Kidney (tissue), 14 donors: ENCODE measurements around the gene WFS1. TPM values are rescaled to one million over a fixed set of nuclear protein-coding genes. Genes with fewer than 3 reads are reported as not detected.

Source experiments
- DNase-seq, 5 donors: peaks; one replicate each; pipeline ENCODE4 v3.0.0-alpha.2; 2013 to 2020
- FAIRE-seq: peaks from 2 replicates; lab custom pipeline; 2012; peaks lifted over from hg19 to GRCh38; lab: Jason Lieb, UNC
- H3K27ac ChIP-seq, 2 donors: one replicate each; pipeline ENCODE4 v1.7.0; 2013; ENCODE audit warnings: low read depth in 2 of 2, low read length in 2 of 2, inconsistent platforms in 1 of 2
- H3K27me3 ChIP-seq: one replicate; pipeline ENCODE4 v1.7.1; 2013; ENCODE audit warnings: low read length, inconsistent platforms; ENCODE audit not compliant: control insufficient read depth, insufficient read depth
- H3K36me3 ChIP-seq, 3 donors: one replicate each; pipeline versions ENCODE4 v1.7.0 to v1.7.1; 2013; ENCODE audit warnings: low read length in 3 of 3, control low read depth in 1 of 3, inconsistent platforms in 1 of 3; ENCODE audit not compliant: insufficient read depth in 3 of 3, control insufficient read depth in 2 of 3
- H3K4me1 ChIP-seq, 3 donors: one replicate each; pipeline versions ENCODE4 v1.7.0 to v1.7.1; 2013; ENCODE audit warnings: low read length in 3 of 3, inconsistent platforms in 1 of 3, low read depth in 1 of 3; ENCODE audit not compliant: control insufficient read depth in 2 of 3, insufficient read depth in 2 of 3
- H3K4me3 ChIP-seq, 3 donors: one replicate each; pipeline versions ENCODE4 v1.7.0 to v1.8.1; 2013; ENCODE audit warnings: low read length in 3 of 3, control low read depth in 1 of 3, inconsistent platforms in 1 of 3
- H3K9ac ChIP-seq, 3 donors: one replicate each; pipeline versions ENCODE4 v1.7.0 to v1.7.1; 2013; ENCODE audit warnings: low read length in 3 of 3, control low read depth in 1 of 3, inconsistent platforms in 1 of 3
- H3K9me3 ChIP-seq, 3 donors: one replicate each; pipeline versions ENCODE4 v1.7.0 to v1.7.1; 2013; ENCODE audit warnings: low read length in 3 of 3, control low read depth in 1 of 3, inconsistent platforms in 1 of 3; ENCODE audit not compliant: control insufficient read depth in 2 of 3, insufficient read depth in 1 of 3
- CTCF ChIP-seq: IDR thresholded peaks from 3 replicates; pipeline ENCODE4 v1.5.1; 2012; ENCODE audit warnings: mild to moderate bottlenecking, moderate library complexity, borderline replicate concordance; ENCODE audit not compliant: insufficient read depth; ENCODE audit errors: extremely low read depth
- intact Hi-C: fragments of 100-400 bp; cut with DNase I; formaldehyde crosslinking; loops from one replicate; pipeline ENCODE4 v1.11.1; 2022
- polyA plus RNA-seq: library from polyadenylated mRNA; stranded (reverse); fragments of 350-450 nt; fragmentation: Illumina TruSeq; extraction: RNeasy Lipid Tissue Mini Kit (QIAGEN cat#74804); gene quantifications from one replicate; pipeline ENCODE4 v1.2.3, GENCODE V29; 2014; ENCODE audit warnings: low read depth, low replicate concordance; ENCODE audit not compliant: insufficient read depth
- total RNA-seq: library from RNA; stranded (reverse); fragmentation: NEBNext Ultra II Directional; extraction: Animal tissue kit (Norgen Biotek cat#: 25700); gene quantifications from one replicate; pipeline ENCODE4 v1.2.1, GENCODE V29; 2021
- donor health status: control.
- donor health status: control.
- donor health status: control.
- donor health status: control.
- donor health status: control.
- donor health status: DM: yes; HTN: yes; CAD: no.
- donor health status: Normal renal cell carcinoma (clear cell type).

Gene WFS1
- total and polyA plus RNA-seq, 2 donors from 2014 or later: 20.8 to 31.4 TPM

GRCh38 chr4:6252051-6252450, 17.6 kb upstream of the WFS1 start:
- peak in 1 of 5 donors; percentile 60 for DNase-seq
- Histone ChIP-seq H3K4me1 (no peaks in the 10 kb centered on the region), H3K9ac (no peak overlapping the region), H3K36me3 (no peaks in the 10 kb centered on the region), H3K9me3 (no peaks in the 10 kb centered on the region), H3K27me3 (peaks cover 2% of the 10 kb centered on the region), H3K4me3 (no peak overlapping the region), H3K27ac (no peak overlapping the region)
- no peak for FAIRE-seq
- intact Hi-C loops: loop anchor here (5.0 kb wide), 1 partner anchor 75 kb away; no protein-coding TSS in a partner anchor
- TF ChIP-seq CTCF: no peak

DNA sequence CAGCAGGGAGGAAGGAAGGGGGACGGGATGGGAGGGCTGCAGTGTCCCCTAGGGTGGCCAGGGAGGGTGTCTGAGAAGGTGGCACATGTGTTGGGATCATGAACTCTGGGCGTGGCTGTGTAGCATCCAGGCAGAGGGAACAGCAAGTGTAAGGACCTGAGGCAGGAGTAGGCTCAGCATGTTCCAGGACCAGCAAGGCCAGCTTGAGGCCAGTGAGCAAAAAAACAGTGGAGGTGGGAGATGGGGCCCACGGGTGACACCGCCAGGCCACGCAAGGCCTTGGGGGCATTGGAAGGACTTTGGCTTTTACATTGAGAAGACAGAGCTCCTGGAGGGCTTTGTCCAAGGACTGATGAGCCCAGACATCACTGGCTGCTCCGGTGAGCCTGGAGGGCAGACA, 16.5 kb upstream of the WFS1 start:
- Histone ChIP-seq H3K9ac (no peak overlapping the region), H3K27me3 (peaks cover 2% of the 10 kb centered on the region), H3K4me3 (no peak overlapping the region), H3K9me3 (no peaks in the 10 kb centered on the region), H3K36me3 (no peaks in the 10 kb centered on the region), H3K4me1 (no peaks in the 10 kb centered on the region), H3K27ac (no peak overlapping the region)
- no peak for DNase-seq
- intact Hi-C loops: loop anchor here (5.0 kb wide), 1 partner anchor 74 kb away; no protein-coding TSS in a partner anchor
- TF ChIP-seq CTCF: no peak
- no peak for FAIRE-seq

DNA sequence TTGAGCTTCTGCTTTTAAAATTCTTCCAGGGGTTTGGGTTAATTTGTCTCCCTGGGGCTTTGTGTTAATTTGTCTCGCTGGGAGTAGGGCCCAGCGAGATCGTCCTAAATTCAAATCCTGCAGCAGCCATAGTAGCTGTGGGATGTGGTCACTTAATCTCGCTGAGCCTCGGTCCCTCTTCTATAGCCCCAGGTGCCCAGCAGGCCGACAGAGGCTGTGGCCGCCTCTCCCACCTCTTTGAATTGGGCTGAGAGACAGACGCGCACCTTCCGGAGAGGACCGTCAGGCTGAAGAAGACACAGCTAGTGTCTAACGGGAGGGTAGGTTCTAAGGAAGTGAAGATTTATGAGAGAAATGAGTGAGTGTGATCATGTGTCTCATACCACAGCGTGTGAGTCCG, 15.7 kb upstream of the WFS1 start:
- no peak for DNase-seq
- FAIRE-seq: no peak
- no peak overlapping the region for H3K27ac ChIP-seq
- no peaks in the 10 kb centered on the region for H3K9me3 ChIP-seq
- H3K9ac ChIP-seq: no peak overlapping the region
- no peaks in the 10 kb centered on the region for H3K36me3 ChIP-seq
- H3K27me3 ChIP-seq: peaks cover 2% of the 10 kb centered on the region
- intact Hi-C loops: loop anchor here (5.0 kb wide), 1 partner anchor 73 kb away; no protein-coding TSS in a partner anchor
- H3K4me3 ChIP-seq: no peak overlapping the region
- no peaks in the 10 kb centered on the region for H3K4me1 ChIP-seq
- TF ChIP-seq CTCF: no peak

- H3K36me3 ChIP-seq: no peaks in the 10 kb centered on the region
- TF ChIP-seq CTCF: no peak
- H3K4me3 ChIP-seq: no peak overlapping the region
- no peaks in the 10 kb centered on the region for H3K9me3 ChIP-seq
- H3K9ac ChIP-seq: no peak overlapping the region
- intact Hi-C loops: no loop called here
- no peaks in the 10 kb centered on the region for H3K27me3 ChIP-seq
- H3K27ac ChIP-seq: no peak overlapping the region
- no peaks in the 10 kb centered on the region for H3K4me1 ChIP-seq
- FAIRE-seq: no peak
- DNase-seq: no peak
Measured at GRCh38 chr4:6256141-6256540, 13.5 kb upstream of the WFS1 start.
